Body of pancreas (tissue), 4 donors: ENCODE results near the gene FOXP3. TPM values are rescaled to one million over a fixed set of nuclear protein-coding genes. Genes with fewer than 3 reads are reported as not detected.
"Not testable (repeated sequence)": the region's sequence is repeated elsewhere in the genome, so short reads cannot be mapped to it uniquely, and the experiment has no call there.

ENCODE experiments used
- ATAC-seq: fragments of 150-250 bp; one replicate; pipeline ENCODE4 v1.9.1; 2016
- DNase-seq, 4 donors: peaks; one replicate each; pipeline ENCODE4 v3.0.0-alpha.2; 2019
- H3K27ac ChIP-seq, 4 donors: fragments of 200-600 bp; sonication (generic); 1 replicate in 3 of 4; 2 replicates in 1 of 4; pipeline versions ENCODE4 v1.5.1 to v1.6.1; 2016 to 2019; ENCODE audit warnings: mild to moderate bottlenecking in 1 of 4, mixed read lengths in 1 of 4, moderate library complexity in 1 of 4
- H3K27me3 ChIP-seq, 2 donors: fragments of 200-600 bp; sonication (generic); one replicate each; pipeline ENCODE4 v1.6.0; 2016; ENCODE audit warnings: mild to moderate bottlenecking in 1 of 2
- H3K36me3 ChIP-seq, 2 donors: fragments of 200-600 bp; sonication (generic); replicated peaks in 1 of 2; 2 replicates each; pipeline ENCODE4 v1.5.1; 2016; ENCODE audit warnings: low read depth in 2 of 2; ENCODE audit not compliant: insufficient read depth in 1 of 2
- H3K4me1 ChIP-seq: fragments of 200-600 bp; sonication (generic); one replicate; pipeline ENCODE4 v1.6.0; 2016
- H3K4me3 ChIP-seq, 2 donors: fragments of 200-600 bp; sonication (generic); 1 replicate in 1 of 2; 2 replicates in 1 of 2; pipeline ENCODE4 v1.5.1; 2016 to 2019
- H3K9me3 ChIP-seq, 3 donors: fragments of 200-600 bp; sonication (generic); 1 replicate in 2 of 3; 2 replicates in 1 of 3; pipeline ENCODE4 v1.5.1; 2016
- POLR2A ChIP-seq, 3 donors: fragments of 450-650 bp; IDR thresholded peaks; one replicate each; pipeline ENCODE4 v1.6.1; 2016; ENCODE audit warnings: antibody characterized with exemption in 3 of 3, mild to moderate bottlenecking in 2 of 3
- WGBS, 2 donors: methylation state at CpG; one replicate each; pipeline ENCODE4 v1.1.5; 2017; 5-methylcytosine and 5-hydroxymethylcytosine counted together
- intact Hi-C: fragments of 100-400 bp; cut with DNase I; formaldehyde crosslinking; loops from one replicate; pipeline ENCODE4 v1.15.1; 2023
- total RNA-seq, 2 donors: library from RNA; depleted of rRNA; stranded (reverse); fragments of >200 nt; gene quantifications; one replicate each; pipeline ENCODE4 v1.1.0, GENCODE V29; 2016
- TF ChIP-seq, protein P1 (sequence below), 7 experiments: fragments of 450-650 bp in 4 of 7; fragments of 200-600 bp in 3 of 7; sonication (generic) in 3 of 7; IDR thresholded peaks; one replicate each; pipeline ENCODE4 v1.5.1; 2016 to 2019; ENCODE audit warnings: antibody characterized with exemption in 7 of 7

Gene FOXP3
- total RNA-seq, 2 donors from 2014 or later: not detected

DNA sequence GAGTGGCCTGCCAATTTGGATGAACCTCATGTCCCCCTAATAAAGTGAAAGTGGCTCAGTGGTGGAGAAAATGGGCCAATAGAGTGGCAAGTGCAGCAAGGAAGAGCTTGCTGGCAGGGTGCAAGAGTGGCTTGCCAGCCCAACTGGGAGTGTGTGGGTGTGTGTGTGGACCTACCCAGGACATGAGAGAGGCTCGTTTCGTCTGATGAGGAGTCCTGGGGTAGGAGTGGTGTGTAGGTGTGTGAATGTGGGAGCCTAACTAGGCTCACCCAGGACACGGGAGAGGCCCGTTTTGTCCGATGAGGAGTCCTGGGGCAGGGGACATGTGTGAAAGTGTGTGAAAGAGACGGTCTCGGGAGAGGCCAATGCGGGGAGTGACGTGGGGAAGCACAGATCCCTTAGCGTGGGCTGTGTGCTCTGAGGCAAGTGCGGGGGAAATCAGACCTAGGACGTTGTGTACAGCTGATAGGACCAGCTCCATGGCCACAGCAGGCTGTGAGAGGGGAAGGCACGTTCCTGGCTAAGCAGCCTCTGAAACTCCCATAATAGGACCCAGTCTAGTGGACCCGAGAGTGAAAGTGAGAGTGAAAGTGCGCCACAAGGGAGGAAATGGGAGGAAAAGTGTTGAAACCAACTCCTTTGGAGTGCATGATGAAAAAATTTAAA lies 44.2 kb upstream of the FOXP3 start:
- no peaks in the 10 kb centered on the region for H3K4me1 ChIP-seq
- no peaks in the 10 kb centered on the region for H3K36me3 ChIP-seq
- no peak for TF ChIP-seq POLR2A (IDR thresholded peaks at IDR 0.05)
- TF ChIP-seq, protein P1, sequence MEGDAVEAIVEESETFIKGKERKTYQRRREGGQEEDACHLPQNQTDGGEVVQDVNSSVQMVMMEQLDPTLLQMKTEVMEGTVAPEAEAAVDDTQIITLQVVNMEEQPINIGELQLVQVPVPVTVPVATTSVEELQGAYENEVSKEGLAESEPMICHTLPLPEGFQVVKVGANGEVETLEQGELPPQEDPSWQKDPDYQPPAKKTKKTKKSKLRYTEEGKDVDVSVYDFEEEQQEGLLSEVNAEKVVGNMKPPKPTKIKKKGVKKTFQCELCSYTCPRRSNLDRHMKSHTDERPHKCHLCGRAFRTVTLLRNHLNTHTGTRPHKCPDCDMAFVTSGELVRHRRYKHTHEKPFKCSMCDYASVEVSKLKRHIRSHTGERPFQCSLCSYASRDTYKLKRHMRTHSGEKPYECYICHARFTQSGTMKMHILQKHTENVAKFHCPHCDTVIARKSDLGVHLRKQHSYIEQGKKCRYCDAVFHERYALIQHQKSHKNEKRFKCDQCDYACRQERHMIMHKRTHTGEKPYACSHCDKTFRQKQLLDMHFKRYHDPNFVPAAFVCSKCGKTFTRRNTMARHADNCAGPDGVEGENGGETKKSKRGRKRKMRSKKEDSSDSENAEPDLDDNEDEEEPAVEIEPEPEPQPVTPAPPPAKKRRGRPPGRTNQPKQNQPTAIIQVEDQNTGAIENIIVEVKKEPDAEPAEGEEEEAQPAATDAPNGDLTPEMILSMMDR (IDR thresholded peaks at IDR 0.05): no peak
- 63 to 71% methylated on average over 7 to 11 of the region's 15 CpGs for WGBS, 2 donors
- no peaks in the 10 kb centered on the region for H3K9me3 ChIP-seq
- H3K27ac ChIP-seq: peak overlapping the region in 2 of 4 donors; percentile 61 to 81
- no peak overlapping the region for H3K4me3 ChIP-seq
- intact Hi-C loops: no loop called here
- no peaks in the 10 kb centered on the region for H3K27me3 ChIP-seq
- DNase-seq (no peak), ATAC-seq (peak; percentile 33)

DNA sequence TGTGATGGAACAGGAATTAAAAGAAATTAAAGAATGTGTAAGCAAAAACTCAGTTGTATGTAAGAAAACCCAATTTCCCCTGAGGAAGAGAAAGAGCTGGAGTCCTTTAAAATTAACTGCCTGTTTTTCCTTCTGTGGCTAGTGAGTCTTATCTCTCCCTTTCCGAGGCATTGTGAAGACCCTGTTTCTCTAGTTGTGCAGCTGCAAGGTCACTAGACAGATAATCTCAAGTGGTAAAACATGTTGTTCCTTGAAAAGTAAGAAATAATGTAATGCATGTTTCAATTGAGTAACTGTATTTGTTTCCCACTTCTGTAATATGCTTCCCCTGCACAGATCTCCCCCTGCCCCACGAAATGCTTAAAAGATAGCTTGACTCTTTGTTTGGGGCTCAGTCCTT lies 43.3 kb upstream of the FOXP3 start:
- DNase-seq, H3K4me3 ChIP-seq, H3K27ac ChIP-seq, H3K9me3 ChIP-seq, H3K4me1 ChIP-seq, intact Hi-C loops, ATAC-seq, H3K36me3 ChIP-seq, H3K27me3 ChIP-seq: not testable (repeated sequence)
- WGBS, 2 donors: 27 to 66% methylated on average over 2 of the region's 2 CpGs

DNA sequence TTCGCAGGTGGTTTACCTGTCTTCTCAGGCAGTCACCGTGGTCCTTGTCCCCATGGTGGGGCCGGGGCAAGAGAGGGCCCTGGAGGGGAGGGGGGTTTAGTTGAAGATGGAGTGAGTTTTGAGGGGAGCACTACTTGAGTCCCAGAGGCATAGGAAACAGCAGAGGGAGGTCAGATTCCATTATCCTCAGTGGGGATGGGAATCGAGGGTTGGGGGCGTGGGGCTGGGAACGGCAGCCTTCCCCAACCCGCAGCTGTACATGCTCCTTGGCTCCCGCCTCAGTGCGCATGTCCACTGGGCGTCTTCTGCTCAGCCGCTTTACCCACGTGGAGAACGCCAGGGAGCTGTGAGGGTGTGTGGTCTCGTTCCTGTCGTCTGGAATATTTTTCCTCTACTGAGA lies 38.8 kb upstream of the FOXP3 start, which contains the start of gene GAGE10:
TSS of gene GAGE10 (plus strand) at position 301 of the 400 bp plus-strand sequence. CDS start 1,214 bp downstream, outside the sequence.
- H3K27me3 ChIP-seq: no peaks in the 10 kb centered on the region
- no peak within 1 kb of the TSS for H3K4me3 ChIP-seq
- H3K9me3 ChIP-seq: no peaks in the 10 kb centered on the region
- H3K4me1 ChIP-seq: no peaks in the 10 kb centered on the region
- intact Hi-C loops: no loop called here
- H3K27ac ChIP-seq: no peak within 1 kb of the TSS
- no peaks in the 10 kb centered on the region for H3K36me3 ChIP-seq
- DNase-seq (no peak), ATAC-seq (no peak)
- TF ChIP-seq, protein P1 (IDR thresholded peaks at IDR 0.05): no peak
- TF ChIP-seq POLR2A (IDR thresholded peaks at IDR 0.05): no peak
- 82 to 85% methylated on average over 5 of the region's 15 CpGs for WGBS, 2 donors

DNA sequence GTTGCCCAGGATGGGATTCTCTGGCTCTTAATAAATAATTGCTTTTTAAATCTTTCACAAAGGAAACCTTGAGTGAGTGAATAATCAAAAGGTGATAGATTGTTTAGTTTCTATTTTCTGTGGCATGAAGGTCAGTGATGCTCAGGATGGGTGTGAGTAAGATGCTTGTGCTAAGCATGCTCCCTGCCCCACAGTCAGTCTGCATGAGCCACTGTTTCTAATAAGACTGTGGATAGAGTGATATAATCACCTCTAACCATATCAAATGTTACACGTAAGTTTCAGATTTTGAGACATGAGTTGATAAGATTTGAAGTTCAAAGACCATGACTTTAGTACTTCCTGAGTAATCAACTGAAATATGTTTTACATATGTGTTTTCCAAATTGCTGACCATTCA lies 36.2 kb upstream of the FOXP3 start:
- H3K4me1 ChIP-seq: no peaks in the 10 kb centered on the region
- H3K27me3 ChIP-seq: no peaks in the 10 kb centered on the region
- intact Hi-C loops: no loop called here
- ATAC-seq (no peak), DNase-seq (no peak)
- TF ChIP-seq, protein P1 (IDR thresholded peaks at IDR 0.05): no peak
- no peak for TF ChIP-seq POLR2A (IDR thresholded peaks at IDR 0.05)
- no peaks in the 10 kb centered on the region for H3K36me3 ChIP-seq
- H3K27ac ChIP-seq: no peak overlapping the region
- no peaks in the 10 kb centered on the region for H3K9me3 ChIP-seq
- H3K4me3 ChIP-seq: no peak overlapping the region
- WGBS, 2 donors: 50 to 63% methylated on average over 1 of the region's 1 CpG

DNA sequence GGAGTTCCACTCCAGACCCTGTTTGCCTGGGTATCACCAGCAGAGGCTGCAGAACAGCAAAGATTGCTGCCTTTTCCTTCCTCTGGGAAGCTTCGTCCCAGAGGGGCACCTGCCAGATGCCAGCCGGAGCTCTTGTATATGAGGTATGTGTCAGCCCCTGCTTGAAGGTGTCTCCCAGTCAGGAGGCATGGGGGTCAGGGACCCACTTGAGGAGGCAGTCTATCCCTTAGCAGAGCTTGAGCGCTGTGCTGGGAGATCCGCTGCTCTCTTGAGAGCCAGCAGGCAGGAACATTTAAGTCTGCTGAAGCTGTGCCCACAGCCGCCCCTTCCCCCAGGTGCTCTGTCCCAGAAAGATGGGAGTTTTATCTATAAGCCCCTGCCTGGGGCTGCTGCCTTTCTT lies 34.8 kb upstream of the FOXP3 start:
- H3K36me3 ChIP-seq, H3K27me3 ChIP-seq, H3K4me3 ChIP-seq, H3K27ac ChIP-seq, ATAC-seq, H3K9me3 ChIP-seq, H3K4me1 ChIP-seq, DNase-seq, intact Hi-C loops: not testable (repeated sequence)
- 83% methylated on average over 1 of the region's 5 CpGs; no CpG with 5 or more reads in 1 of the 2 donors for WGBS, 2 donors
